ENCODE measurements around the gene BIN1.

DNA sequence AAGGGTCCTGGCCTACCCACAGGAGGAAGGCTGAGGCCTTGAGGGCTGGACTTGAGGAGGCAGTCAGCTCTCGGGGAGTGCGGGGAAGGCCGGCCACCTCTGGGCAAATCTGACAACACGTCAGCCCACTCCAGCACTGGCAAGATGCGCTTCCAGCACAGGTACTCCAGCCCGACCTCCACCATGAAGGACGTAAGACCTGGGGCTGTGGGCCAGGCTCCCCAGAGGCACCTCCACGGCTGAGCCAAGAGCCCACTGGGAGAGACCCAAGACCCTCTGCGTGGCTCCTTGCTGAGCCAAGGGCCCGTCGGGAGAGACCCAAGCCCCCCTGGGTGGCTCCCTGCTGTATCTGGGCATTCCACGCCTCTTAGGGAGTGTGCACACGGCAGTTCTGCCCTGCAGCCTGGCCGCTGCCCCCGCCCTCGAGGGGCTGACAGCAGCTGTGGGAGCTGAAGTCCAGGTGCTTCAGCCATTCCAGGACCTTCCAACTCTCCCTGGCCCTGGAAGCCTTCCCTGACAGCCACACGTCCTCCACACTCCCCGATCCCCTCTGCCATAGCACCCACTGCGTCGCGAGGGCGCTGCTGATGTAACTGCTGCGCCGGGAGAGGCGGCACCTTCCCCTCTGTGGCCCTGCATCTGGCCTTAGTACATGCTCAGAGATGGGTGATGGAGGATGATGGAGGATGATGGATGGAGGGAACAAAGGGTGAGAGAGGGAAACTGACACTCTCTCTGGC is 50.2 kb downstream of the BIN1 start:
- TF ChIP-seq EZH2 (IDR thresholded peaks at IDR 0.05; ENCODE audit: low read length), result no peak
- TF ChIP-seq, protein P1, sequence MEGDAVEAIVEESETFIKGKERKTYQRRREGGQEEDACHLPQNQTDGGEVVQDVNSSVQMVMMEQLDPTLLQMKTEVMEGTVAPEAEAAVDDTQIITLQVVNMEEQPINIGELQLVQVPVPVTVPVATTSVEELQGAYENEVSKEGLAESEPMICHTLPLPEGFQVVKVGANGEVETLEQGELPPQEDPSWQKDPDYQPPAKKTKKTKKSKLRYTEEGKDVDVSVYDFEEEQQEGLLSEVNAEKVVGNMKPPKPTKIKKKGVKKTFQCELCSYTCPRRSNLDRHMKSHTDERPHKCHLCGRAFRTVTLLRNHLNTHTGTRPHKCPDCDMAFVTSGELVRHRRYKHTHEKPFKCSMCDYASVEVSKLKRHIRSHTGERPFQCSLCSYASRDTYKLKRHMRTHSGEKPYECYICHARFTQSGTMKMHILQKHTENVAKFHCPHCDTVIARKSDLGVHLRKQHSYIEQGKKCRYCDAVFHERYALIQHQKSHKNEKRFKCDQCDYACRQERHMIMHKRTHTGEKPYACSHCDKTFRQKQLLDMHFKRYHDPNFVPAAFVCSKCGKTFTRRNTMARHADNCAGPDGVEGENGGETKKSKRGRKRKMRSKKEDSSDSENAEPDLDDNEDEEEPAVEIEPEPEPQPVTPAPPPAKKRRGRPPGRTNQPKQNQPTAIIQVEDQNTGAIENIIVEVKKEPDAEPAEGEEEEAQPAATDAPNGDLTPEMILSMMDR (optimal IDR thresholded peaks at IDR 0.05 in 1 of 3, IDR thresholded peaks at IDR 0.05 in 1 of 3, conservative IDR thresholded peaks at IDR 0.05 in 1 of 3; ENCODE audit: extremely low read depth in 1 of 3, insufficient read depth in 2 of 3, low read length in 3 of 3), result no peak
